GM15510 (cell line): Measurements from ENCODE around the gene FOXL3.

Source experiments
- POLR2A ChIP-seq: IDR thresholded peaks from 3 replicates; pipeline ENCODE4 v1.6.1; 2011; ENCODE audit warnings: borderline replicate concordance; ENCODE audit not compliant: insufficient read length; ENCODE audit errors: extremely low read depth

Gene FOXL3

GRCh38 chr7:289756-290553, at the start of gene FOXL3:
FOXL3 (plus strand) TSS chr7:290170; CDS start chr7:290170, 0 bp downstream.
- TF ChIP-seq POLR2A = no peak

GRCh38 chr7:240887-241421, 49.0 kb upstream of the FOXL3 start:
- no peak for TF ChIP-seq POLR2A

- TF ChIP-seq POLR2A = no peak
Observed at GRCh38 chr7:241513-241912, 48.5 kb upstream of the FOXL3 start.

GRCh38 chr7:244974-245373, 45.0 kb upstream of the FOXL3 start:
- TF ChIP-seq POLR2A = no peak

GRCh38 chr7:245574-246295, 44.2 kb upstream of the FOXL3 start:
- TF ChIP-seq POLR2A = no peak

GRCh38 chr7:246451-246850, 43.5 kb upstream of the FOXL3 start:
- TF ChIP-seq POLR2A = no peak

- no peak for TF ChIP-seq POLR2A
Observed at GRCh38 chr7:247181-247580, 42.8 kb upstream of the FOXL3 start.

GRCh38 chr7:247636-248035, 42.3 kb upstream of the FOXL3 start:
- no peak for TF ChIP-seq POLR2A

- no peak for TF ChIP-seq POLR2A
Observed at GRCh38 chr7:248732-249435, 41.1 kb upstream of the FOXL3 start.

GRCh38 chr7:249989-250388, 40.0 kb upstream of the FOXL3 start:
- TF ChIP-seq POLR2A = no peak

GRCh38 chr7:250523-250922, 39.4 kb upstream of the FOXL3 start:
- no peak for TF ChIP-seq POLR2A

GRCh38 chr7:251005-251404, 39.0 kb upstream of the FOXL3 start:
- no peak for TF ChIP-seq POLR2A

GRCh38 chr7:251446-252175, 38.4 kb upstream of the FOXL3 start:
- no peak for TF ChIP-seq POLR2A

GRCh38 chr7:252216-252965, 37.6 kb upstream of the FOXL3 start:
- no peak for TF ChIP-seq POLR2A

- no peak for TF ChIP-seq POLR2A
Observed at GRCh38 chr7:252981-253380, 37.0 kb upstream of the FOXL3 start.
